CD4-positive, alpha-beta T cell treated with Interleukin-6 for 4 hours (primary cell): ENCODE measurements around the gene ARID4B.
"Not testable (repeated sequence)": the region's sequence is repeated elsewhere in the genome, so short reads cannot be mapped to it uniquely, and the experiment has no call there.

Experiments
- DNase-seq: peaks from one replicate; pipeline ENCODE4 v3.0.0-alpha.2; 2020; ENCODE audit warnings: mixed read lengths

The ARID4B gene

GRCh38 chr1:235268379-235269125 is 59.4 kb downstream of the ARID4B start:
- no peak for DNase-seq

GRCh38 chr1:235266967-235267366 is 61.0 kb downstream of the ARID4B start:
- DNase-seq, result no peak

- no peak for DNase-seq
Observed at GRCh38 chr1:235266325-235266724, 61.7 kb downstream of the ARID4B start.

- DNase-seq, result no peak
Observed at GRCh38 chr1:235265900-235266299, 62.1 kb downstream of the ARID4B start.

GRCh38 chr1:235264327-235264726 is 63.7 kb downstream of the ARID4B start:
- DNase-seq, result no peak

GRCh38 chr1:235262539-235262938 is 65.4 kb downstream of the ARID4B start:
- no peak for DNase-seq

- DNase-seq, result no peak
Observed at GRCh38 chr1:235261243-235261642, 66.7 kb downstream of the ARID4B start.

- DNase-seq, result peak; percentile 12
Observed at GRCh38 chr1:235259133-235259778, 68.7 kb downstream of the ARID4B start.

- not testable (repeated sequence) for DNase-seq
Observed at GRCh38 chr1:235258068-235258467, 69.9 kb downstream of the ARID4B start.

GRCh38 chr1:235254721-235255120 is 73.3 kb downstream of the ARID4B start:
- no peak for DNase-seq

GRCh38 chr1:235253219-235253962 is 74.6 kb downstream of the ARID4B start:
- DNase-seq, result peak; percentile 70

- DNase-seq, result no peak
Observed at GRCh38 chr1:235250430-235250829, 77.5 kb downstream of the ARID4B start.

GRCh38 chr1:235246022-235246948 is 81.7 kb downstream of the ARID4B start:
- DNase-seq, result no peak

GRCh38 chr1:235244974-235245592 is 82.9 kb downstream of the ARID4B start:
- no peak for DNase-seq

- DNase-seq, result no peak
Observed at GRCh38 chr1:235240960-235241359, 87.0 kb downstream of the ARID4B start.

GRCh38 chr1:235239851-235240250 is 88.1 kb downstream of the ARID4B start:
- no peak for DNase-seq

- DNase-seq, result no peak
Observed at GRCh38 chr1:235238558-235238957, 89.4 kb downstream of the ARID4B start.

- no peak for DNase-seq
Observed at GRCh38 chr1:235236128-235236527, 91.9 kb downstream of the ARID4B start.

- no peak for DNase-seq
Observed at GRCh38 chr1:235229868-235230267, 98.1 kb downstream of the ARID4B start.

GRCh38 chr1:235227414-235227813 is 100.6 kb downstream of the ARID4B start:
- no peak for DNase-seq

GRCh38 chr1:235226933-235227332 is 101.0 kb downstream of the ARID4B start:
- no peak for DNase-seq

GRCh38 chr1:235225299-235225698 is 102.7 kb downstream of the ARID4B start:
- no peak for DNase-seq
